ENCODE data around the gene TP53BP2.

DNA sequence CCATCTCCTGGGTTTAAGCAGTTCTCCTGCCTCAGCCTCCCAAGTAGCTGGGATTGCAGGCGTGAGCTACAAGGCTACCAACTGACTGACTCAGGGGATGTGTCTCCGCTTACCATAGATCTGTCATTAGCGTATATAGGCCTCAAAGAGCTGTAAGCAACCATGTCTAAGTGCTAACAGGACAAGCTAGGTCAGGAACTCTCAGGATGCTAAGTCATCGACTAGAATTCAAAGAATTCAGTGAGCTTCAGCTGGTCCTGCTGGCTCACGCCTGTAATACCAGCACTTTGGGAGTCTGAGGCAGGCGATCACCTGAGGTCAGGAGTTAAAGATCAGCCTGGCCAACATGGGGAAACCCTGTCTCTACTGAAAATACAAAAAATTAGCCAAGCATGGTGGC lies 103.9 kb downstream of the TP53BP2 start:
- TF ChIP-seq, protein P1, sequence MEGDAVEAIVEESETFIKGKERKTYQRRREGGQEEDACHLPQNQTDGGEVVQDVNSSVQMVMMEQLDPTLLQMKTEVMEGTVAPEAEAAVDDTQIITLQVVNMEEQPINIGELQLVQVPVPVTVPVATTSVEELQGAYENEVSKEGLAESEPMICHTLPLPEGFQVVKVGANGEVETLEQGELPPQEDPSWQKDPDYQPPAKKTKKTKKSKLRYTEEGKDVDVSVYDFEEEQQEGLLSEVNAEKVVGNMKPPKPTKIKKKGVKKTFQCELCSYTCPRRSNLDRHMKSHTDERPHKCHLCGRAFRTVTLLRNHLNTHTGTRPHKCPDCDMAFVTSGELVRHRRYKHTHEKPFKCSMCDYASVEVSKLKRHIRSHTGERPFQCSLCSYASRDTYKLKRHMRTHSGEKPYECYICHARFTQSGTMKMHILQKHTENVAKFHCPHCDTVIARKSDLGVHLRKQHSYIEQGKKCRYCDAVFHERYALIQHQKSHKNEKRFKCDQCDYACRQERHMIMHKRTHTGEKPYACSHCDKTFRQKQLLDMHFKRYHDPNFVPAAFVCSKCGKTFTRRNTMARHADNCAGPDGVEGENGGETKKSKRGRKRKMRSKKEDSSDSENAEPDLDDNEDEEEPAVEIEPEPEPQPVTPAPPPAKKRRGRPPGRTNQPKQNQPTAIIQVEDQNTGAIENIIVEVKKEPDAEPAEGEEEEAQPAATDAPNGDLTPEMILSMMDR (IDR thresholded peaks at IDR 0.05 in 8 of 11, conservative IDR thresholded peaks at IDR 0.05 in 3 of 11), result no peak
- TF ChIP-seq POLR2A (IDR thresholded peaks at IDR 0.05), result no peak
